HEK293 (cell line): ENCODE results near the gene FAM221B.

ENCODE experiments used
- CTCF ChIA-PET: fragments of 350-600 bp; formaldehyde crosslinking; extraction: SDS; loops from one replicate; lab custom pipeline; 2021; ENCODE audit warnings: antibody characterized with exemption; lab: Yijun Ruan, JAX
- POLR2A ChIA-PET: fragments of 300-600 bp; formaldehyde crosslinking; extraction: SDS; loops from one replicate; lab custom pipeline; 2020; ENCODE audit warnings: antibody characterized with exemption, inconsistent platforms; lab: Yijun Ruan, JAX
- H3K27ac ChIP-seq: fragments of 200-500 bp; sonication (Bioruptor generic); 2 replicates; pipeline ENCODE4 v1.5.1; 2014; ENCODE audit warnings: low read depth, low read length, control low read depth, inconsistent platforms; ENCODE audit errors: extremely low read depth
- H3K36me3 ChIP-seq, 2 experiments: fragments of 200-500 bp in 1 of 2; sonication (Bioruptor generic) in 1 of 2; 1 replicate in 1 of 2; 2 replicates in 1 of 2; pipeline ENCODE4 v1.5.1; 2014 to 2017; ENCODE audit warnings: inconsistent platforms in 2 of 2, low read length in 2 of 2; ENCODE audit not compliant: control insufficient read depth in 2 of 2, insufficient read depth in 1 of 2
- H3K4me1 ChIP-seq: fragments of 200-500 bp; sonication (Bioruptor generic); 2 replicates; pipeline ENCODE4 v1.5.1; 2014; ENCODE audit warnings: mild to moderate bottlenecking, low read length, inconsistent platforms; ENCODE audit not compliant: control insufficient read depth, insufficient read depth
- H3K4me3 ChIP-seq: 2 replicates; pipeline ENCODE4 v1.5.1; 2011; ENCODE audit warnings: low read depth, mild to moderate bottlenecking, control low read depth, low read length, moderate library complexity
- H3K9me3 ChIP-seq: fragments of 200-500 bp; sonication (Bioruptor generic); 2 replicates; pipeline ENCODE4 v1.5.1; 2014; ENCODE audit warnings: low read depth, low read length, inconsistent platforms; ENCODE audit not compliant: control insufficient read depth, insufficient read depth
- BCL6B ChIP-seq: fragments of 450-650 bp; formaldehyde crosslinking; IDR thresholded peaks from 2 replicates; pipeline ENCODE4 v1.5.1; 2017; ENCODE audit warnings: missing biosample characterization, missing genetic modification characterization
- CTCF ChIP-seq: fragments of 450-650 bp; formaldehyde crosslinking; IDR thresholded peaks from 2 replicates; pipeline ENCODE4 v1.5.1; 2016; ENCODE audit warnings: missing biosample characterization, missing genetic modification characterization
- ELK4 ChIP-seq: IDR thresholded peaks from 2 replicates; pipeline ENCODE4 v1.6.1; 2011; ENCODE audit warnings: mild to moderate bottlenecking, low read depth, low read length, borderline replicate concordance
- INSM2 ChIP-seq: fragments of 450-650 bp; formaldehyde crosslinking; IDR thresholded peaks from 2 replicates; pipeline ENCODE4 v1.5.1; 2016; ENCODE audit warnings: missing biosample characterization, missing genetic modification characterization
- KLF17 ChIP-seq: fragments of 450-650 bp; formaldehyde crosslinking; IDR thresholded peaks from 2 replicates; pipeline ENCODE4 v1.5.1; 2016; ENCODE audit warnings: missing biosample characterization, missing genetic modification characterization
- MEIS1 ChIP-seq: sonication (generic); formaldehyde crosslinking; IDR thresholded peaks from 2 replicates; pipeline ENCODE4 v1.8.1; 2022; ENCODE audit warnings: missing genetic modification reagents, mild to moderate bottlenecking, borderline replicate concordance
- PRDM1 ChIP-seq: fragments of 450-650 bp; formaldehyde crosslinking; IDR thresholded peaks from 2 replicates; pipeline ENCODE4; 2016; ENCODE audit warnings: missing biosample characterization, missing genetic modification characterization
- ZNF280D ChIP-seq: fragments of 450-650 bp; formaldehyde crosslinking; IDR thresholded peaks from 2 replicates; pipeline ENCODE4 v1.5.1; 2016; ENCODE audit warnings: missing biosample characterization, missing genetic modification characterization
- ZNF544 ChIP-seq: fragments of 450-650 bp; formaldehyde crosslinking; IDR thresholded peaks from 2 replicates; pipeline ENCODE4 v1.5.0; 2017; ENCODE audit warnings: missing biosample characterization, missing genetic modification characterization
- ZNF555 ChIP-seq: fragments of 450-650 bp; formaldehyde crosslinking; conservative IDR thresholded peaks from 2 replicates; pipeline ENCODE4 v1.5.1; 2017; ENCODE audit warnings: missing biosample characterization, mild to moderate bottlenecking, missing genetic modification characterization, inconsistent platforms
- ZNF645 ChIP-seq: fragments of 450-650 bp; formaldehyde crosslinking; IDR thresholded peaks from 2 replicates; pipeline ENCODE4; 2016; ENCODE audit warnings: missing biosample characterization, missing genetic modification characterization
- ZSCAN16 ChIP-seq: fragments of 450-650 bp; formaldehyde crosslinking; IDR thresholded peaks from 2 replicates; pipeline ENCODE4 v1.5.1; 2016; ENCODE audit warnings: missing biosample characterization, missing genetic modification characterization

FAM221B gene

GRCh38 chr9:35858458-35858857 lies 29.9 kb upstream of the FAM221B start:
- H3K27ac ChIP-seq = no peak overlapping the region
- H3K9me3 ChIP-seq = no peaks in the 10 kb centered on the region
- POLR2A ChIA-PET = no interaction called here
- no peak overlapping the region for H3K4me3 ChIP-seq
- no peaks in the 10 kb centered on the region for H3K4me1 ChIP-seq
- CTCF ChIA-PET = interaction anchor here (0.6 to 2.8 kb wide), 5 partner anchors 33 to 69 kb away, joined by 3 to 8 read pairs (median 3); no protein-coding TSS in a partner anchor
- TF ChIP-seq INSM2 = no peak
- no peak for TF ChIP-seq PRDM1
- TF ChIP-seq ZNF544 (tag by site-specific recombination) = no peak
- no peak for TF ChIP-seq KLF17 (tag by site-specific recombination)
- TF ChIP-seq BCL6B (tag by site-specific recombination) = no peak
- TF ChIP-seq ELK4 = no peak
- no peak for TF ChIP-seq ZNF555 (tag by site-specific recombination)
- TF ChIP-seq ZNF280D (tag by site-specific recombination) = no peak
- TF ChIP-seq ZNF645 (tag by site-specific recombination) = no peak
- no peaks in the 10 kb centered on the region for H3K36me3 ChIP-seq

GRCh38 chr9:35856882-35857281 lies 28.4 kb upstream of the FAM221B start:
- Histone ChIP-seq H3K4me1 (no peaks in the 10 kb centered on the region), H3K9me3 (no peaks in the 10 kb centered on the region), H3K36me3 (no peaks in the 10 kb centered on the region), H3K27ac (no peak overlapping the region), H3K4me3 (no peak overlapping the region)
- ChIA-PET POLR2A (interaction anchor here (0.5 to 0.6 kb wide), 2 partner anchors 26 to 107 kb away, joined by 3 to 4 read pairs; no protein-coding TSS in a partner anchor), CTCF (interaction anchor here (0.6 to 2.8 kb wide), 6 partner anchors 25 to 152 kb away, joined by 3 to 14 read pairs (median 4); partner anchors contain the start of genes FAM221B and TMEM8B)
- no peak for TF ChIP-seq CTCF (tag by site-specific recombination)
- TF ChIP-seq ZSCAN16 = no peak
- no peak for TF ChIP-seq MEIS1
